NB4 (cell line): ENCODE measurements around the gene MDFIC2.

ENCODE experiments used
- MAX ChIP-seq: IDR thresholded peaks from 2 replicates; pipeline ENCODE4 v1.6.1; 2011; ENCODE audit warnings: low read depth, low read length
- MYC ChIP-seq: IDR thresholded peaks from 2 replicates; pipeline ENCODE4 v1.6.1; 2011; ENCODE audit warnings: low read depth, low read length
- POLR2A ChIP-seq: IDR thresholded peaks from 2 replicates; pipeline ENCODE4 v1.6.1; 2011; ENCODE audit warnings: mild to moderate bottlenecking; ENCODE audit not compliant: insufficient read length; ENCODE audit errors: extremely low read depth
- TF ChIP-seq, protein P1 (sequence below): IDR thresholded peaks from one replicate; pipeline ENCODE4 v1.5.1; 2012; ENCODE audit warnings: low read depth, low read length

GRCh38 chr3:70176224-70176623 is 136.2 kb downstream of the MDFIC2 start:
- TF ChIP-seq, protein P1, sequence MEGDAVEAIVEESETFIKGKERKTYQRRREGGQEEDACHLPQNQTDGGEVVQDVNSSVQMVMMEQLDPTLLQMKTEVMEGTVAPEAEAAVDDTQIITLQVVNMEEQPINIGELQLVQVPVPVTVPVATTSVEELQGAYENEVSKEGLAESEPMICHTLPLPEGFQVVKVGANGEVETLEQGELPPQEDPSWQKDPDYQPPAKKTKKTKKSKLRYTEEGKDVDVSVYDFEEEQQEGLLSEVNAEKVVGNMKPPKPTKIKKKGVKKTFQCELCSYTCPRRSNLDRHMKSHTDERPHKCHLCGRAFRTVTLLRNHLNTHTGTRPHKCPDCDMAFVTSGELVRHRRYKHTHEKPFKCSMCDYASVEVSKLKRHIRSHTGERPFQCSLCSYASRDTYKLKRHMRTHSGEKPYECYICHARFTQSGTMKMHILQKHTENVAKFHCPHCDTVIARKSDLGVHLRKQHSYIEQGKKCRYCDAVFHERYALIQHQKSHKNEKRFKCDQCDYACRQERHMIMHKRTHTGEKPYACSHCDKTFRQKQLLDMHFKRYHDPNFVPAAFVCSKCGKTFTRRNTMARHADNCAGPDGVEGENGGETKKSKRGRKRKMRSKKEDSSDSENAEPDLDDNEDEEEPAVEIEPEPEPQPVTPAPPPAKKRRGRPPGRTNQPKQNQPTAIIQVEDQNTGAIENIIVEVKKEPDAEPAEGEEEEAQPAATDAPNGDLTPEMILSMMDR = no peak
- no peak for TF ChIP-seq MAX
- TF ChIP-seq POLR2A = no peak
- no peak for TF ChIP-seq MYC
